HG02571 (cell line): Measurements from ENCODE around the gene IQSEC1.

ENCODE experiments used
- ATAC-seq: cut with Tn5 transposase; IDR thresholded peaks from one replicate; pipeline ENCODE4 v1.9.1; 2021; ENCODE audit warnings: mild to moderate bottlenecking, moderate library complexity; ENCODE audit not compliant: unreplicated experiment

Gene IQSEC1

GRCh38 chr3:13034861-13035260 lies 38.4 kb downstream of the IQSEC1 start:
- ATAC-seq = no peak

- ATAC-seq = no peak
These were observed 39.0 kb downstream of the IQSEC1 start for GRCh38 chr3:13034109-13034800.

GRCh38 chr3:13032206-13032605 lies 41.0 kb downstream of the IQSEC1 start:
- no peak for ATAC-seq

- no peak for ATAC-seq
These were observed 41.6 kb downstream of the IQSEC1 start for GRCh38 chr3:13031621-13032020.

GRCh38 chr3:13030684-13031083 lies 42.5 kb downstream of the IQSEC1 start:
- ATAC-seq = no peak

GRCh38 chr3:13028010-13028821 lies 45.0 kb downstream of the IQSEC1 start:
- no peak for ATAC-seq

GRCh38 chr3:13027154-13027553 lies 46.1 kb downstream of the IQSEC1 start:
- no peak for ATAC-seq

GRCh38 chr3:13026534-13026933 lies 46.7 kb downstream of the IQSEC1 start:
- ATAC-seq = no peak

- no peak for ATAC-seq
These were observed 47.3 kb downstream of the IQSEC1 start for GRCh38 chr3:13025778-13026518.

- ATAC-seq = no peak
These were observed 48.1 kb downstream of the IQSEC1 start for GRCh38 chr3:13025090-13025489.

GRCh38 chr3:13024765-13025065 lies 48.5 kb downstream of the IQSEC1 start:
- no peak for ATAC-seq

GRCh38 chr3:13023971-13024764 lies 49.1 kb downstream of the IQSEC1 start:
- no peak for ATAC-seq

- ATAC-seq = no peak
These were observed 49.8 kb downstream of the IQSEC1 start for GRCh38 chr3:13023235-13023970.

GRCh38 chr3:13022348-13023234 lies 50.6 kb downstream of the IQSEC1 start:
- peak; percentile 36 for ATAC-seq

- ATAC-seq = no peak
These were observed 51.8 kb downstream of the IQSEC1 start for GRCh38 chr3:13021141-13022114.

GRCh38 chr3:13020159-13020750 lies 53.0 kb downstream of the IQSEC1 start:
- ATAC-seq = no peak

GRCh38 chr3:13019243-13020095 lies 53.8 kb downstream of the IQSEC1 start:
- no peak for ATAC-seq
